G401.6 (cell line): ENCODE measurements around the gene KDM4B.

Experiments
- FAIRE-seq: peaks from 2 replicates; lab custom pipeline; 2012; peaks lifted over from hg19 to GRCh38; lab: Jason Lieb, UNC

The KDM4B gene

GRCh38 chr19:5139583-5140325 is 170.8 kb downstream of the KDM4B start:
- FAIRE-seq: no peak

GRCh38 chr19:5141129-5141849 is 172.4 kb downstream of the KDM4B start:
- no peak for FAIRE-seq

GRCh38 chr19:5141850-5142724 is 173.2 kb downstream of the KDM4B start:
- FAIRE-seq: no peak

GRCh38 chr19:5142725-5143097 is 173.8 kb downstream of the KDM4B start:
- no peak for FAIRE-seq

- FAIRE-seq: no peak
These were observed 174.8 kb downstream of the KDM4B start for GRCh38 chr19:5143471-5144411.

GRCh38 chr19:5144545-5145179 is 175.7 kb downstream of the KDM4B start:
- no peak for FAIRE-seq

GRCh38 chr19:5145521-5146511 is 176.9 kb downstream of the KDM4B start:
- FAIRE-seq: no peak

GRCh38 chr19:5147074-5147977 is 178.4 kb downstream of the KDM4B start:
- FAIRE-seq: no peak

GRCh38 chr19:5147978-5148793 is 179.3 kb downstream of the KDM4B start:
- FAIRE-seq: no peak

- no peak for FAIRE-seq
These were observed 179.9 kb downstream of the KDM4B start for GRCh38 chr19:5148794-5149190.

GRCh38 chr19:5149508-5149907 is 180.6 kb downstream of the KDM4B start:
- no peak for FAIRE-seq

GRCh38 chr19:5149932-5150901 is 181.3 kb downstream of the KDM4B start:
- FAIRE-seq: no peak

GRCh38 chr19:5150902-5151741 is 182.2 kb downstream of the KDM4B start:
- no peak for FAIRE-seq

- no peak for FAIRE-seq
These were observed 183.3 kb downstream of the KDM4B start for GRCh38 chr19:5152013-5152763.
